H9 (cell line): ENCODE data around the gene LIPE. TPM values are rescaled to one million over a fixed set of nuclear protein-coding genes. Genes with fewer than 3 reads are reported as not detected.
A peak's percentile ranks its signal among the peaks of the same experiment; 100 is the strongest.
"Not testable (repeated sequence)": the region's sequence is repeated elsewhere in the genome, so short reads cannot be mapped to it uniquely, and the experiment has no call there.

ENCODE experiments used
- DNase-seq: peaks from one replicate; pipeline ENCODE4 v3.0.0-alpha.2; 2017
- H2AFZ ChIP-seq: one replicate; pipeline ENCODE4 v1.6.1; 2013; ENCODE audit warnings: mild to moderate bottlenecking, low read length, control low read depth, moderate library complexity
- H2AK5ac ChIP-seq: 2 replicates; pipeline ENCODE4 v1.6.1; 2013; ENCODE audit warnings: low read length, control low read depth, mixed read lengths; ENCODE audit not compliant: insufficient read length
- H2BK120ac ChIP-seq: one replicate; pipeline ENCODE4 v1.6.1; 2013; ENCODE audit warnings: low read depth, mild to moderate bottlenecking, low read length, control low read depth, inconsistent platforms; ENCODE audit not compliant: poor library complexity, severe bottlenecking
- H2BK12ac ChIP-seq: 2 replicates; pipeline ENCODE4 v1.6.1; 2013; ENCODE audit warnings: low read length, control low read depth, mixed read lengths, low read depth; ENCODE audit not compliant: insufficient read length
- H2BK15ac ChIP-seq: 2 replicates; pipeline ENCODE4 v1.6.1; 2013; ENCODE audit warnings: low read depth, low read length, control low read depth
- H2BK20ac ChIP-seq: one replicate; pipeline ENCODE4 v1.6.1; 2013; ENCODE audit warnings: low read depth, mild to moderate bottlenecking, low read length, control low read depth, inconsistent platforms; ENCODE audit not compliant: poor library complexity, severe bottlenecking
- H2BK5ac ChIP-seq: 2 replicates; pipeline ENCODE4 v1.6.1; 2013; ENCODE audit warnings: low read length, control low read depth, mixed read lengths; ENCODE audit not compliant: insufficient read length
- H3K14ac ChIP-seq: 2 replicates; pipeline ENCODE4 v1.6.1; 2013; ENCODE audit warnings: low read length, control low read depth; ENCODE audit not compliant: insufficient read depth
- H3K18ac ChIP-seq: 2 replicates; pipeline ENCODE4 v1.6.1; 2013; ENCODE audit warnings: low read depth, mild to moderate bottlenecking, mixed read lengths, low read length, control low read depth; ENCODE audit not compliant: insufficient read length
- H3K23ac ChIP-seq: 2 replicates; pipeline ENCODE4 v1.6.1; 2013; ENCODE audit warnings: low read length, control low read depth, mixed read lengths, low read depth; ENCODE audit not compliant: insufficient read length
- H3K23me2 ChIP-seq: 2 replicates; pipeline ENCODE4 v1.6.1; 2013; ENCODE audit warnings: low read depth, mild to moderate bottlenecking, mixed read lengths, low read length, control low read depth; ENCODE audit not compliant: insufficient read length, poor library complexity, severe bottlenecking
- H3K27ac ChIP-seq: 2 replicates; pipeline ENCODE4 v1.5.1; 2013; ENCODE audit warnings: low read length, control low read depth, mixed read lengths, low read depth; ENCODE audit not compliant: insufficient read length
- H3K27me3 ChIP-seq: 2 replicates; pipeline ENCODE4 v1.6.1; 2013; ENCODE audit warnings: low read length, control low read depth, inconsistent platforms; ENCODE audit not compliant: insufficient read depth
- H3K4ac ChIP-seq: 2 replicates; pipeline ENCODE4 v1.6.1; 2013; ENCODE audit warnings: low read depth, mild to moderate bottlenecking, control low read depth, inconsistent platforms, low read length, moderate library complexity
- H3K4me1 ChIP-seq: 2 replicates; pipeline ENCODE4 v1.6.1; 2013; ENCODE audit warnings: low read length, control low read depth, inconsistent platforms; ENCODE audit not compliant: insufficient read depth
- H3K4me2 ChIP-seq: 2 replicates; pipeline ENCODE4 v1.6.1; 2013; ENCODE audit warnings: low read length, control low read depth, mixed read lengths; ENCODE audit not compliant: insufficient read length, insufficient read depth
- H3K56ac ChIP-seq: 2 replicates; pipeline ENCODE4 v1.6.1; 2013; ENCODE audit warnings: low read depth, mild to moderate bottlenecking, mixed read lengths, low read length, control low read depth; ENCODE audit not compliant: insufficient read length
- H3K79me1 ChIP-seq: 2 replicates; pipeline ENCODE4 v1.6.1; 2013; ENCODE audit warnings: low read depth, mild to moderate bottlenecking, moderate library complexity, low read length, control low read depth, inconsistent platforms; ENCODE audit not compliant: insufficient read depth, poor library complexity, severe bottlenecking
- H3K79me2 ChIP-seq: 2 replicates; pipeline ENCODE4 v1.6.1; 2013; ENCODE audit warnings: low read length, control low read depth, inconsistent platforms; ENCODE audit not compliant: insufficient read depth
- H3K9ac ChIP-seq: 2 replicates; pipeline ENCODE4 v1.6.1; 2013; ENCODE audit warnings: low read length, control low read depth, mixed read lengths; ENCODE audit not compliant: insufficient read length; ENCODE audit errors: extremely low read depth
- H3K9me3 ChIP-seq: one replicate; pipeline ENCODE4 v1.6.1; 2013; ENCODE audit warnings: low read depth, low read length, inconsistent platforms; ENCODE audit not compliant: control insufficient read depth
- H3T11ph ChIP-seq: one replicate; pipeline ENCODE4 v1.6.1; 2013; ENCODE audit warnings: mild to moderate bottlenecking, low read length, control low read depth, inconsistent platforms
- H4K20me1 ChIP-seq: one replicate; pipeline ENCODE4 v1.6.1; 2013; ENCODE audit not compliant: control insufficient read depth, insufficient read length, insufficient read depth
- H4K5ac ChIP-seq: 2 replicates; pipeline ENCODE4 v1.6.1; 2013; ENCODE audit warnings: low read depth, mild to moderate bottlenecking, mixed read lengths, low read length, control low read depth; ENCODE audit not compliant: insufficient read length
- H4K8ac ChIP-seq: replicated peaks from 2 replicates; pipeline ENCODE4 v1.6.1; 2013; ENCODE audit warnings: low read length, control low read depth, mixed read lengths, low read depth; ENCODE audit not compliant: insufficient read length
- H4K91ac ChIP-seq: 2 replicates; pipeline ENCODE4 v1.6.1; 2013; ENCODE audit warnings: low read depth, mild to moderate bottlenecking, moderate library complexity, mixed read lengths, low read length, control low read depth; ENCODE audit not compliant: insufficient read length
- H3K27ac Mint-ChIP-seq, 3 experiments: 2 replicates in 2 of 3; 3 replicates in 1 of 3; pipeline ENCODE4 v1.8.0; 2020 to 2021; ENCODE audit warnings: mixed read lengths in 3 of 3, mild to moderate bottlenecking in 1 of 3, moderate library complexity in 1 of 3
- H3K27me3 Mint-ChIP-seq: 2 replicates; pipeline ENCODE4 v1.8.0; 2021; ENCODE audit warnings: low read depth, mild to moderate bottlenecking, moderate library complexity, mixed read lengths
- H3K36me3 Mint-ChIP-seq, 3 experiments: 2 replicates in 2 of 3; 3 replicates in 1 of 3; pipeline ENCODE4 v1.8.0; 2020 to 2021; ENCODE audit warnings: low read depth in 3 of 3, mixed read lengths in 3 of 3; ENCODE audit not compliant: insufficient read depth in 1 of 3
- H3K4me1 Mint-ChIP-seq, 2 experiments: 2 replicates each; pipeline ENCODE4 v1.8.0; 2020; ENCODE audit warnings: mixed read lengths in 2 of 2
- H3K4me3 Mint-ChIP-seq, 2 experiments: 2 replicates in 1 of 2; 3 replicates in 1 of 2; pipeline ENCODE4 v1.8.0; 2020 to 2021; ENCODE audit warnings: mild to moderate bottlenecking in 2 of 2, mixed read lengths in 2 of 2, moderate library complexity in 1 of 2
- H3K9me3 Mint-ChIP-seq, 2 experiments: 2 replicates in 1 of 2; 3 replicates in 1 of 2; pipeline ENCODE4 v1.8.0; 2020; ENCODE audit warnings: mild to moderate bottlenecking in 2 of 2, mixed read lengths in 2 of 2, moderate library complexity in 1 of 2
- WGBS: extraction: QIAGEN DNeasy Blood & Tissue Kit; methylation state at CpG from one replicate; pipeline ENCODE4 v1.1.7; 2013; ENCODE audit warnings: missing lambda C conversion rate, low lambda C conversion rate, mixed read lengths; ENCODE audit not compliant: insufficient read length; ENCODE audit errors: extremely low coverage; 5-methylcytosine and 5-hydroxymethylcytosine counted together
- total RNA-seq: library from RNA; stranded (reverse); gene quantifications from 2 replicates; pipeline ENCODE4 v1.2.1, GENCODE V29; 2021
- TF ChIP-seq, protein P1 (sequence below): fragments of 200-600 bp; sonication (generic); conservative IDR thresholded peaks from 3 replicates; pipeline ENCODE4 v1.8.0; 2021; ENCODE audit warnings: antibody characterized with exemption, mild to moderate bottlenecking

Gene LIPE
- total RNA-seq, 1 experiment from 2014 or later = 6.3 TPM

DNA sequence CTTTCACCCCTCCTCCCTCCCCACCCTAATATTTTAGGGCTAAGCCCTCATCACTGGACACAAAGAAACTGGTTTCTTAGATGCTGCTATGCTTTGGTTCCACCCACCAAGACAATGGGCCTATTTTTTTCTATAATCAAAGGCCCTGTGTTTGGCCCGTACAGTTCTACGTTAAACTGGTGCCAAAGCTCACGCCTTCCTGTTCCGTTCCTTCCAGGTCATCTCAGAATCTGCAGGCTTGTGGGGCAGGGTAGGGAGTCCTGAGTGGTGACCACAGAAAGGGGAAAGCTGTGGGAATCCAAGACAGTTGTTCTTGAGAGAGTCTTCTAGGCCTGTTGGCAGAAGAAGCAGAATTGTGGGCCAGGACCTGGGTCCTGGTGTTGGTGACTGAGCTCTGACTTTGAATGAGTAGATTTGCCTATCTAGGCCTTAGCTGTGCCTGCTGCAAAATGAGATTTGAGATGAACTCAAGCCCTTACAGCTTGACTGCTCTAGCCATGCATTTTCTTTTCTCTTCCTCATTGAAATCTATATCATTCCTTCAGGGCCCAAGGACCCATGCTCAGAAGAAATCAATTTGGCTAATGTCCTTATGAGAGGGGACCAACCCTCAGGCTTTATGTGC is 34.6 kb upstream of the LIPE start:
- Histone ChIP-seq H2AK5ac (no peak overlapping the region), H3K4ac (no peak overlapping the region), H3K56ac (no peak overlapping the region), H3K4me2 (no peak overlapping the region), H4K91ac (no peak overlapping the region), H3K23me2 (no peaks in the 10 kb centered on the region), H3K4me1 (peaks cover 8% of the 10 kb centered on the region; the same call in 1 of the 2 replicates), H3K27me3 (no peaks in the 10 kb centered on the region), H3K27ac (no peak overlapping the region), H2BK20ac (no peak overlapping the region), H3K79me2 (no peaks in the 10 kb centered on the region), H3K79me1 (no peaks in the 10 kb centered on the region), H3K18ac (no peak overlapping the region), H4K20me1 (no peaks in the 10 kb centered on the region), H2BK12ac (no peak overlapping the region), H2BK120ac (no peak overlapping the region), H3K23ac (no peak overlapping the region), H3K14ac (no peak overlapping the region), H3T11ph (no peak overlapping the region), H2AFZ (no peak overlapping the region), H3K9ac (no peak overlapping the region), H2BK15ac (no peak overlapping the region), H3K9me3 (no peaks in the 10 kb centered on the region), H2BK5ac (no peak overlapping the region), H4K8ac (no peak overlapping the region), H4K5ac (no peak overlapping the region)
- Mint-ChIP-seq H3K4me1 (peaks cover 35 to 39% of the 10 kb centered on the region in 2 experiments), H3K36me3 (peaks cover 2 to 18% (median 3%) of the 10 kb centered on the region in 3 experiments; a peak in 6 of 7 replicates), H3K27me3 (0 out of 2 replicates have a peak, but pooled peaks cover 2% of the 10 kb centered on the region), H3K27ac (peak overlapping the region in 1 of 3 experiments; percentile 46; a peak in 1 of 7 replicates), H3K4me3 (no peak overlapping the region), H3K9me3 (peaks cover 0 to 3% of the 10 kb centered on the region in 2 experiments; a peak in 2 of 5 replicates)
- no peak for DNase-seq
- TF ChIP-seq, protein P1, sequence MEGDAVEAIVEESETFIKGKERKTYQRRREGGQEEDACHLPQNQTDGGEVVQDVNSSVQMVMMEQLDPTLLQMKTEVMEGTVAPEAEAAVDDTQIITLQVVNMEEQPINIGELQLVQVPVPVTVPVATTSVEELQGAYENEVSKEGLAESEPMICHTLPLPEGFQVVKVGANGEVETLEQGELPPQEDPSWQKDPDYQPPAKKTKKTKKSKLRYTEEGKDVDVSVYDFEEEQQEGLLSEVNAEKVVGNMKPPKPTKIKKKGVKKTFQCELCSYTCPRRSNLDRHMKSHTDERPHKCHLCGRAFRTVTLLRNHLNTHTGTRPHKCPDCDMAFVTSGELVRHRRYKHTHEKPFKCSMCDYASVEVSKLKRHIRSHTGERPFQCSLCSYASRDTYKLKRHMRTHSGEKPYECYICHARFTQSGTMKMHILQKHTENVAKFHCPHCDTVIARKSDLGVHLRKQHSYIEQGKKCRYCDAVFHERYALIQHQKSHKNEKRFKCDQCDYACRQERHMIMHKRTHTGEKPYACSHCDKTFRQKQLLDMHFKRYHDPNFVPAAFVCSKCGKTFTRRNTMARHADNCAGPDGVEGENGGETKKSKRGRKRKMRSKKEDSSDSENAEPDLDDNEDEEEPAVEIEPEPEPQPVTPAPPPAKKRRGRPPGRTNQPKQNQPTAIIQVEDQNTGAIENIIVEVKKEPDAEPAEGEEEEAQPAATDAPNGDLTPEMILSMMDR = no peak
- no CpG with 5 or more reads among the region's 4 CpGs for WGBS

DNA sequence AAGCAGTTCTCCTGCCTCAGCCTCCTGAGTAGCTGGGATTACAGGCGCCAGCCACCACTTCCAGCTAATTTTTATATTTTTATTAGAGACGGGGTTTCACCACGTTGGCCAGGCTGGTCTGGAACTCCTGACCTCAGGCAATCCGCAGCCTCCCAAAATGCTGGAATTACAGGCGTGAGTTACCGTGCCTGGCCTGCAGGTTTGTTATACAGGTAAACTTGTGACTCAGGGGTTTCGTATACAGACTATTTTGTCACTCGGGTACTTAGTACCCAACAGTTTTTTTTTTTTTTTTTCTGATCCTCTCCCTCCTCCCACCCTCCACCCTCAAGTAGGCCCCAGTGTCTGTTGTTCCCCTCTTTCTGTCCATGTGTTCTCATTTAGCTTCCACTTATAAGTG is 34.0 kb upstream of the LIPE start:
- not testable (repeated sequence) for H3K9me3 ChIP-seq, H3K79me2 ChIP-seq, DNase-seq, H2BK15ac ChIP-seq, H3K4me2 ChIP-seq, H3K27ac ChIP-seq, H2BK20ac ChIP-seq, H3K27me3 ChIP-seq, H2BK5ac ChIP-seq, H3K27ac Mint-ChIP-seq, H3K4me1 ChIP-seq, H2AFZ ChIP-seq, H4K5ac ChIP-seq, H3K27me3 Mint-ChIP-seq, H3K18ac ChIP-seq, H2BK120ac ChIP-seq, H3K23ac ChIP-seq, H3K14ac ChIP-seq, H2BK12ac ChIP-seq, H3T11ph ChIP-seq, H4K91ac ChIP-seq, H3K4me3 Mint-ChIP-seq, H3K9me3 Mint-ChIP-seq, H3K23me2 ChIP-seq, H4K8ac ChIP-seq, H2AK5ac ChIP-seq, H3K9ac ChIP-seq, H3K79me1 ChIP-seq, H3K56ac ChIP-seq, H4K20me1 ChIP-seq, H3K4ac ChIP-seq
- Mint-ChIP-seq H3K4me1 (peaks cover 31 to 35% of the 10 kb centered on the region in 2 experiments), H3K36me3 (peaks cover 2 to 18% (median 3%) of the 10 kb centered on the region in 3 experiments; a peak in 6 of 7 replicates)
- WGBS = no CpG with 5 or more reads among the region's 8 CpGs
